Transverse colon (tissue), 4 donors: ENCODE results near the gene BAMBI. TPM values are rescaled to one million over a fixed set of nuclear protein-coding genes. Genes with fewer than 3 reads are reported as not detected.

Source experiments
- DNase-seq: peaks from one replicate; pipeline ENCODE4 v3.0.0-alpha.2; 2019
- H3K27ac ChIP-seq, 4 donors: fragments of 200-600 bp; sonication (generic); 2 replicates each; pipeline ENCODE4 v1.5.1; 2016 to 2018; ENCODE audit warnings: inconsistent platforms in 4 of 4
- H3K27me3 ChIP-seq: fragments of 200-600 bp; sonication (generic); 2 replicates; pipeline ENCODE4 v1.5.1; 2017; ENCODE audit warnings: inconsistent platforms
- H3K36me3 ChIP-seq, 4 donors: fragments of 200-600 bp; sonication (generic); 2 replicates each; pipeline ENCODE4 v1.5.1; 2017 to 2019; ENCODE audit warnings: inconsistent platforms in 4 of 4
- H3K4me1 ChIP-seq, 4 donors: fragments of 200-600 bp; sonication (generic); 2 replicates each; pipeline ENCODE4 v1.5.1; 2017 to 2020; ENCODE audit warnings: inconsistent platforms in 4 of 4
- H3K4me3 ChIP-seq, 4 donors: fragments of 200-600 bp; sonication (generic); 1 replicate in 1 of 4; 2 replicates in 3 of 4; pipeline versions ENCODE4 v1.5.1 to v1.6.1; 2017 to 2019; ENCODE audit warnings: inconsistent platforms in 4 of 4
- H3K9me3 ChIP-seq, 2 donors: fragments of 200-600 bp; sonication (generic); 2 replicates each; pipeline ENCODE4 v1.5.1; 2017 to 2019; ENCODE audit warnings: inconsistent platforms in 2 of 2
- EP300 ChIP-seq: sonication (generic); formaldehyde crosslinking; IDR thresholded peaks from one replicate; pipeline ENCODE4 v1.6.1; 2017; ENCODE audit warnings: antibody characterized with exemption, low read depth
- POLR2A ChIP-seq: fragments of 450-650 bp; IDR thresholded peaks from one replicate; pipeline ENCODE4 v1.6.1; 2016; ENCODE audit warnings: antibody characterized with exemption, mild to moderate bottlenecking, moderate library complexity
- POLR2AphosphoS5 ChIP-seq, 3 donors: sonication (generic); formaldehyde crosslinking; IDR thresholded peaks; one replicate each; pipeline ENCODE4 v1.6.1; 2016; ENCODE audit warnings: antibody characterized with exemption in 3 of 3
- WGBS, 2 donors: methylation state at CpG; one replicate each; pipeline ENCODE4 v1.1.5; 2018; ENCODE audit warnings: low coverage in 1 of 2; 5-methylcytosine and 5-hydroxymethylcytosine counted together
- in situ Hi-C, 4 donors: fragments of 200-750 bp; cut with MboI; loops; one replicate each; pipeline versions ENCODE4 v1.15.0 to v1.15.1; 2017; ENCODE audit warnings: low sequenced_read_pairs in 3 of 4, low pct_ligation_motif_present in 1 of 4, low pct_unique_long_range_greater_than_20kb in 1 of 4
- intact Hi-C: fragments of 100-400 bp; cut with DNase I; formaldehyde crosslinking; loops from one replicate; pipeline ENCODE4 v1.15.1; 2023; ENCODE audit warnings: low total_unique reads
- total RNA-seq, 4 donors: library from RNA; depleted of rRNA; stranded (reverse); fragments of >200 nt; gene quantifications; one replicate each; pipeline ENCODE4 v1.1.0, GENCODE V29; 2016
- TF ChIP-seq, protein P1 (sequence below), 5 experiments: fragments of 200-600 bp in 3 of 5; fragments of 450-650 bp in 2 of 5; sonication (generic) in 3 of 5; IDR thresholded peaks; 1 replicate in 2 of 5; 2 replicates in 3 of 5; pipeline ENCODE4 v1.5.1; 2016 to 2017; ENCODE audit warnings: antibody characterized with exemption in 5 of 5, inconsistent platforms in 3 of 5, mild to moderate bottlenecking in 2 of 5, moderate library complexity in 1 of 5

The BAMBI gene
- total RNA-seq, 4 donors from 2014 or later = 1.00 to 3.7 (median 1.2) TPM; not detected in 1

DNA sequence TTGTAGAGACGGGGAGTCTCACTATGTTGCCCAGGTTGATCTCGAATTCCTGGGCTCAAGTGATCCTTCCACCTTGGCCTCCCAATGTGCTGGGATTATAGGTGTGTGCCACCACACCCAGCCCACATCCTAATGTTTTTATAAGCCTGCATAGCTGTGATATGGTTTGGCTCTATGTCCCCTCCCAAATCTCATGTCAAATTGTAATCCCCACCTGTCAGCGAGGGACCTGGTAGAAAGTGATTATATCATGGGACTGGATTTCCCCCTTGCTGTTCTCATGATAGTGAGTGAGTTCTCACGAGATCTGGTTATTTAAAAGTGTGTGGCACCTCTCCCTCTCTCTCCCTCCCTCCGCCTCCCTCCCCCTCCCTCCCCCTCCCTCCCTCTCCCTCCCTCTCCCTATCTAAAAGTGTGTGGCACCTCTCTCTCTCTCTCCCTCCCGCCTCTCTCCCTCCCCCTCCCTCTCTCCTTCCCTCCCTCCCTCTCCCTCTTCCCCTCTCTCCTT, 13.9 kb downstream of the BAMBI start:
- no peaks in the 10 kb centered on the region for H3K4me1 ChIP-seq
- in situ Hi-C loops = no loop called here
- H3K27ac ChIP-seq = no peak overlapping the region
- intact Hi-C loops = no loop called here
- no peak overlapping the region for H3K4me3 ChIP-seq
- no peak for TF ChIP-seq POLR2AphosphoS5 (IDR thresholded peaks at IDR 0.05)
- no peak for TF ChIP-seq EP300
- TF ChIP-seq, protein P1, sequence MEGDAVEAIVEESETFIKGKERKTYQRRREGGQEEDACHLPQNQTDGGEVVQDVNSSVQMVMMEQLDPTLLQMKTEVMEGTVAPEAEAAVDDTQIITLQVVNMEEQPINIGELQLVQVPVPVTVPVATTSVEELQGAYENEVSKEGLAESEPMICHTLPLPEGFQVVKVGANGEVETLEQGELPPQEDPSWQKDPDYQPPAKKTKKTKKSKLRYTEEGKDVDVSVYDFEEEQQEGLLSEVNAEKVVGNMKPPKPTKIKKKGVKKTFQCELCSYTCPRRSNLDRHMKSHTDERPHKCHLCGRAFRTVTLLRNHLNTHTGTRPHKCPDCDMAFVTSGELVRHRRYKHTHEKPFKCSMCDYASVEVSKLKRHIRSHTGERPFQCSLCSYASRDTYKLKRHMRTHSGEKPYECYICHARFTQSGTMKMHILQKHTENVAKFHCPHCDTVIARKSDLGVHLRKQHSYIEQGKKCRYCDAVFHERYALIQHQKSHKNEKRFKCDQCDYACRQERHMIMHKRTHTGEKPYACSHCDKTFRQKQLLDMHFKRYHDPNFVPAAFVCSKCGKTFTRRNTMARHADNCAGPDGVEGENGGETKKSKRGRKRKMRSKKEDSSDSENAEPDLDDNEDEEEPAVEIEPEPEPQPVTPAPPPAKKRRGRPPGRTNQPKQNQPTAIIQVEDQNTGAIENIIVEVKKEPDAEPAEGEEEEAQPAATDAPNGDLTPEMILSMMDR (IDR thresholded peaks at IDR 0.05) = no peak
- TF ChIP-seq POLR2A = no peak
- H3K36me3 ChIP-seq = no peaks in the 10 kb centered on the region
- WGBS, 2 donors = 78 to 100% methylated on average over 1 to 4 of the region's 6 CpGs
- H3K9me3 ChIP-seq = no peaks in the 10 kb centered on the region
- no peak for DNase-seq
- no peaks in the 10 kb centered on the region for H3K27me3 ChIP-seq

DNA sequence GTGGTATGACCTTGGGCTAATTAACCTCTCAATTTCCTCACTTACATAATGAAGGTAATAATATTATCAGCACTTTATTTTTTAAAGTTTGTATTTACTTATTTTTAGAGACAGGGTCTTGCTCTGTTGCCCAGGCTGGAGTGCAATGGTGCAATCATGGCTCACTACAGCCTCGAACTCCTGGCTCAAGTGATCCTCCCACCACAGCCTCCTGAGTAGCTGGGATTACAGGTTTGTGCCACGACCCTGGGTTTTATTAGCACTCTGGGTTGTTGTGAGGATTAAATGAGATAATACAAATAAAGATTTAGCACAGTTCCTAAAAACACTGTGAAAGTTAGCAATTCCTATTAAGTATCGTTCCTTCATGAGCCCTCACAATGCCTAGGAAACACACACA, 14.7 kb downstream of the BAMBI start:
- Histone ChIP-seq H3K4me3 (no peak overlapping the region), H3K4me1 (no peaks in the 10 kb centered on the region), H3K36me3 (no peaks in the 10 kb centered on the region), H3K27me3 (no peaks in the 10 kb centered on the region), H3K9me3 (no peaks in the 10 kb centered on the region), H3K27ac (no peak overlapping the region)
- in situ Hi-C loops (no loop called here), intact Hi-C loops (no loop called here)
- TF ChIP-seq EP300 = no peak
- TF ChIP-seq, protein P1 (IDR thresholded peaks at IDR 0.05) = no peak
- 64% methylated on average over 3 of the region's 3 CpGs; no CpG with 5 or more reads in 1 of the 2 donors for WGBS, 2 donors
- DNase-seq = no peak

DNA sequence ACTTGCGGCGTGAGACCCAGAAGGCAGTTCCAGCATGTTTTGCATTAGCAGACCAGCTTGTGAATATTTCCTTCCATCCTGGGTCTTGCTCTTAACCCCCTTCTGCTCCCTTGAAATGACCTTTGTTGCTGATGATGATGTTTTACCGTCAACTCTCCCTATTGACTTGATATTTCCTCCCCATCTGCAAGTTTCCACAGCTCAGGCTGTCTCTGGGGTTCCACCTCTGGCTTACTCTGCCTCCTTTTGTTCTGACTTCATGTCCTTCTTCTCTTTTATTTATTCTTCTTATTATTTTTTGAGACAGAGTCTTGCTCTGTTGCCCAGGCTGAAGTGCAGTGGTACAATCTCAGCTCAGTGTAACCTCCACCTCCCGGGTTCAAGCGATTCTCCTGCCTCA, 17.2 kb downstream of the BAMBI start:
- 88 to 90% methylated on average over 3 to 5 of the region's 5 CpGs for WGBS, 2 donors
- Histone ChIP-seq H3K27me3 (no peaks in the 10 kb centered on the region), H3K4me3 (no peak overlapping the region), H3K36me3 (no peaks in the 10 kb centered on the region), H3K9me3 (no peaks in the 10 kb centered on the region), H3K27ac (no peak overlapping the region), H3K4me1 (no peaks in the 10 kb centered on the region)
- in situ Hi-C loops = no loop called here
- TF ChIP-seq POLR2A (no peak), POLR2AphosphoS5 (IDR thresholded peaks at IDR 0.05) (no peak), EP300 (no peak)
- TF ChIP-seq, protein P1 (IDR thresholded peaks at IDR 0.05) = no peak
- intact Hi-C loops = no loop called here
- DNase-seq = no peak

- Histone ChIP-seq H3K4me1 (no peaks in the 10 kb centered on the region), H3K4me3 (no peak overlapping the region), H3K9me3 (no peaks in the 10 kb centered on the region), H3K27me3 (no peaks in the 10 kb centered on the region), H3K36me3 (no peaks in the 10 kb centered on the region), H3K27ac (no peak overlapping the region)
- 65 to 71% methylated on average over 2 of the region's 2 CpGs for WGBS, 2 donors
- no peak for TF ChIP-seq EP300
- TF ChIP-seq, protein P1 (IDR thresholded peaks at IDR 0.05) = no peak
- no peak for TF ChIP-seq POLR2AphosphoS5 (IDR thresholded peaks at IDR 0.05)
- no peak for TF ChIP-seq POLR2A
- intact Hi-C loops = no loop called here
- in situ Hi-C loops = no loop called here
- DNase-seq = no peak
These were observed 20.8 kb downstream of the BAMBI start for GRCh38 chr10:28698075-28698474.
